HL-60/S4 treated with retinoic acid at 250 ng/mL for 4 days and 3 days (cell line): ENCODE data around the gene FXYD2.

Source experiments
- in situ Hi-C: fragments of 300-500 bp; cut with MboI; formaldehyde crosslinking; loops from 2 replicates; pipeline ENCODE4 v1.7.0; 2022; ENCODE audit warnings: low sequenced_read_pairs

Gene FXYD2

DNA sequence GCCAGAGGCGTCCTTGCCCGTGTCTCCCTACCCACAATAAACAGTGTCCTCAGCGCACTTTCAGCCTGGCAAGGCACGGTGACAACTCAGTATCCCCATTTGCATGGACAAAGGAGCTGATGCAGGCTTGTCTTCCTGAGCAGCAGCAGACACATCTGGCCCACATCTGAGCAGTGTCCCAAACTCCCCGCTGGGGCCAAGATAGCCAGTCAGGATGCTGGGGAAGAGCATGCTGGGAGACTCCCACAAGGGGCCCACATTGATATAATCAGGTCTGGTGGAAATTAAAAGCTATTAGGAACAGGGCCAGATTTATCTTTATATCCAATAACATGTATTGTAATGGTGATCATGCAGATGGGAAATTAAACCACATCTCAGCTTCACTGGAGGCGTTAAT lies 52.2 kb downstream of the FXYD2 start:
- in situ Hi-C loops: no loop called here

DNA sequence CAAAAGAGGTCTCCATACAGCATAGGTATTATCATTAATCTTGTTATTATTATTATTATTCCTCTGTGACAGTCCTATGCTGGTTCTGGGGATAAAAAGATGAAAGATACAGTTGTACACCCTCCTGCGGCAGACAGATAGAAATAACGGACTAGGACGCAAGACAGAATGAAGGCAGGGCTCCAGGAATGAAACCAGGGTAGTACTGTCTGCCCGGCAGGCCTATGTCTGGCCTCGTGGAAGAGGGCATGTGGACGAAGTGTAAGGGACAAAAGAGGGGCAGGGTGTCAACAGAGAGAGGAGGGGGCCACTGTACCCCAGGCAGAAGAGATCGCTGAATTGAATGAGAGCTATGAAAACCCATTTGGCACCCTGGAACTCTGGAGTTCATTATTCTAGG lies 52.7 kb downstream of the FXYD2 start:
- in situ Hi-C loops: no loop called here

DNA sequence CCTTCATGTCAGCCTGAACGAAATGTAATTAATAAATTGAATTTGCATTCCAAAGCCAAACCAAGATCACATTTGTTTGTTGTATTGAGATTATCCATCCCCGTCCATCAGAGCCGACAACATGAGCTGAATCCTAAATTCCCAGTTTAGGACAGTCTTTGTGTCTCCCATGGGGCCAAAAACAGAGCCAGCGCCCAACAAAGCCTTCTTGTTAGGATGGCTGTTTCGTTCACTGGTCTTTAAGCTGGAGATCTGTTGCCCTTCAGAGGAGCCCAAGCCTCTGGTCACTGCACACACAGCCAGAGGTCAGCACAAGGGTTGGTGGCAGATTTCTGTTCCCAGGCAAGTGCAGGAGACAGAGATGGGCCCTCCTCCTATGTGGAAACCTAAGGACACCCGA lies 53.3 kb downstream of the FXYD2 start:
- in situ Hi-C loops: no loop called here

DNA sequence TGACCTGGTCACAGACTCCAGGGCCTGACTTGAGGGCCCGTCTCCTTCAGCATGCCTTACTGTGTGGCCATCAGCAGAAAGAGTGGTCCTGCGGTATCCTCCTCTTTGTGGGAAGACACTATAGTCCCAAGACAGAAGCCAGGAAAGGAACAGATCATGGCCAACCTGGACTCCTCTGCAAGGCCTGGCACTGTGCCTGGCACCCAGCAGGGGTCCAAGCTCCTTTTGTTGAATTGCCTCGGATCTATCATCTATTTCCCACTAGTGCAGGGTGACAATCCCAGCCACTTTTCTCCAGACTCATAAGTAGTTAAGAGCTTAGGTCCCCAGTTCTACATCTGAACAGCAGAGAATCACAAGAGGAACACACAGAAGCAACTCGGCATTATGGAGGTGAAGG lies 54.5 kb downstream of the FXYD2 start:
- in situ Hi-C loops: no loop called here
